GM18519 (cell line): ENCODE results near the gene UBA3.

ENCODE experiments used
- ATAC-seq: cut with Tn5 transposase; IDR thresholded peaks from one replicate; pipeline ENCODE4 v1.9.1; 2021; ENCODE audit warnings: mild to moderate bottlenecking, moderate library complexity; ENCODE audit not compliant: unreplicated experiment, low FRiP score

UBA3 gene

DNA sequence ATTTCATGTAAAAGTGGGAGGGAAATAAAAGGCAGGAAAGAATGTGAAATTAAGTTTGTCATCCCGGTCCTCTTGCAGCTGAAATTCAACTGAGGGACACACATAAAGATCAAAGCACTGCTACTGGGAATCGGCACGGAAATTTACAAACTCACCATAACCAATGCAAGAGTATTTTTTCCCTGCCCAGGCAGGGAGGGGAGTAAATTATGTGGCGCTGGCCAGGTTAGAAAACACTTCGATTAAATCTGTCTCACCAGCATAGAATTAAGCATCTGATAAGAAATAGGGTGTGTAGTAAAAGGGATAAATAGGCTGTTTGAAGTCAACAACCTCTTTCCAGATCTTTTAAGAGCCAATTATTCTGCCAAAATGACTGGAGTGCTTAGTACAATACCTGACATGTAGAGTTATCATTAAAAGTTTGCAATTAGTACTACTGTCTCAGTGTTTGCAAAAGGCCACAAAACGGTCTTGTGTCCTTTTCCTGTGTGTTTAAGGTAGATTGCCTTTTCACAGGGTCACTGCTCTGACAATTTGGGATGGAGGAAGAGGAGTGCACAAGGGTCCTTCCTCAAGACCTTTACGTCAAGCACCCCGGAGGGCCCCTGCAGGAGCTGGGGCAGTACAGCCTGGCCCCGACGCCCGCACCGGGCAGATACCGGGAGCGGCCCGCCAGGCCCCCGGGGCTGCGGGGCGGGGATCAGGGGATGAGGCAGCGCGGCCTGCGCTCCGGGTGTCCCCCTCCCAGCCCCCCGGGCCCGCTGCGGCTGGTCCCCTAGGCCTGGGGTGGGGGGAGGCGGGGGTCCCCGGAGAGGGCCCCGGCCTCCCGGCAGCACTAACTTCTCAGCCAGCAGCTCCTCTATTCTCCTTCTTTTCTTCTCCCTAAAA, 651 bp downstream of the UBA3 start:
- no peak for ATAC-seq

GRCh38 chr3:69072928-69073327, 7.2 kb downstream of the UBA3 start:
- ATAC-seq = no peak

DNA sequence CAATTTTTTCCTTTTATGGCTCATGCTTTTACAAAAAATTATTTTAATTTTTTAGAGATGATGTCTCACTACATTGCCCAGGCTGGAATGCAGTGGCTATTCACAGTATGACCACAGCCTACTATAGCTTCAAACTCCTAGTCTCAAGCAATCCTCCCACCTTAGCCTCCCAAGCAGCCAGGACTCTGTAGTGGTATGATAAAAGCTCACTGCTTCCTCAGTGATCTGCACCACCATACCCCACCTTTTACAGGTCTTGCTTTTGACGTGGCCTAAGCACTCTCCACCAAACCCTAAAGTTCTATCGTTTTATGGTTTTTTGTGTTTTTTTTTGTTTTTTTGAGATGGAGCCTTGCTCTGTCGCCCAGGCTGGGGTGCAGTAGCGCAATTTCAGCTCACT, 14.0 kb downstream of the UBA3 start:
- ATAC-seq = no peak

DNA sequence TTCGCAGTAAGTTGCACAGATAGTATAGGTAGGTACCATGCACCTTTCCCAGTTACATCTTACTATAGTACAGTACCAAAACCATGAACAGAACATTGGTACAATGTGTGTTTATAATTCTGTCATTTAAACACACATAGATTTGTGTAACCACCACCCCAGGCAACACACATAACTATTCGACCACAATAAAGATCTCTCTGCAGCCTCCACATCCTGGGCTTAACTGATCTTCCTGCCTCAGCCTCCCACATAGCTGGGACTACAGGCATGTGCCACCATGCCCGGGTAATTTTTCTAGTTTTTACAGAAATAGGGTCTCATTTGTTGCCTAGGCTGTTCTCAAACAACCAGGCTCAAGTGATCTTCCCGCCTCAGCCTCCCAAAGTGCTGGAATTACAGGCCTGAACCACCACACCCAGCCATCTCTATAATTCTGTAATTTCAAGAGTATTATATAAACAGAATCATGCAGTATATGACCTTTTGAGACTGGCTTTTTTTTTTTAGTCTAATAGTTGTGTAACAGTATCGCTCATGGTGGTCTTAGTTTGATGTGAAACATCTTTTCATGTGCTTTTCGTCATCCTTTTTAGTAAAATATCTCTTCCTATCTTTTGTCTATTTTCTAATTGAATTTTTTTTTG, 14.7 kb downstream of the UBA3 start:
- ATAC-seq = no peak

- ATAC-seq = no peak
Measured at GRCh38 chr3:69063636-69064035, 16.5 kb downstream of the UBA3 start.

GRCh38 chr3:69059688-69060087, 20.5 kb downstream of the UBA3 start:
- ATAC-seq = no peak

DNA sequence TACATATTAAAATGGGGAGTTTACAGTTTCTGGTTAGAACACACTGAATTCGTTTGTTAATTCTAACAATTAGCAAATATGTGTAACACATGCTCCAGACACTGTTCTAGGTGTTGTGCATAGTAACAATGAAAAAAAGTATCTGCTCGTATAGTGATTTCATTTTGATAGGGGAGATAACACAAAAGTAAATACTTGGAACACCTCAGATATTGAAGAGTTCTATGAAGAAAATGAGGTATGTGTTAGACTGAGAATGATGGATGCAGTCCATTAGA, 21.3 kb downstream of the UBA3 start:
- no peak for ATAC-seq

- ATAC-seq = peak; percentile 95
Measured at GRCh38 chr3:69058180-69058946, 21.8 kb downstream of the UBA3 start.

GRCh38 chr3:69052472-69052898, 27.7 kb downstream of the UBA3 start:
- ATAC-seq = no peak

DNA sequence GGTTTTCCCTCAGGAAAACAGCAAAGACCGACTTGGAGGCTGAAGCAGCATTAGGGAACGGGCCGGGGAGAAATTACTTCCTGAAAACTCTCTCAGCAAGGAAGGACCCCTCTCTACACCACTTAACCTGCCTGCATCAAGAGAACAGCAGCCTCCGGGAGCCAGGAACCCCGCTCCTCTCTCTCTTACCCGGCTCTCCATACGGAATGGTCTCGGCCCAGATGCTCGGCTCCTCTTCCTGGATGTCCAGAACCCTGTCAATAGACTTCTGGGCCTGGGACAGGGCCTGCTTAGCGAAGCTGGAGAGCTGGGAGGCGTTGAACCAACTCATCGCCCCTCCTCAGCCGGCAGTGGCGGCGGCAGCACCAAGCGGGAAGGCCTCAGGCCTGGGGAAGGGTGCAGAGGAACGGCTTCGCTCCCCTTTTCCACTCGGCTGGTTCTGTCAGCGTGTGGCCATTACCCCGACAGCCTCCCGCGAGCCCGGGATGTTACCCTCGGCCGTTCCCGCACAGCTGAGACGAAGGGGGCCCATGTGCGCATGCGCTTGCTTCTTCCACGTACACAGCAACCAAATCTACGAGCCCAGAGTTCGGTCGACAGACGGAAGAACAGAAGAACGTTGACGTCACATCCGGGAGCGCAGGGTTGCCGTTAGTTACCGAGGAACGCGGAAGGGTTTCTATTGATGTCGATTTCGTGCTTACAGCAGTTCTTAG, 28.3 kb downstream of the UBA3 start, which contains the start of gene TMF1:
Gene TMF1 (minus strand): TSS at position 578 of the 716 bp plus-strand sequence. CDS start 247 bp downstream, at position 331.
- ATAC-seq = peak; percentile 96

DNA sequence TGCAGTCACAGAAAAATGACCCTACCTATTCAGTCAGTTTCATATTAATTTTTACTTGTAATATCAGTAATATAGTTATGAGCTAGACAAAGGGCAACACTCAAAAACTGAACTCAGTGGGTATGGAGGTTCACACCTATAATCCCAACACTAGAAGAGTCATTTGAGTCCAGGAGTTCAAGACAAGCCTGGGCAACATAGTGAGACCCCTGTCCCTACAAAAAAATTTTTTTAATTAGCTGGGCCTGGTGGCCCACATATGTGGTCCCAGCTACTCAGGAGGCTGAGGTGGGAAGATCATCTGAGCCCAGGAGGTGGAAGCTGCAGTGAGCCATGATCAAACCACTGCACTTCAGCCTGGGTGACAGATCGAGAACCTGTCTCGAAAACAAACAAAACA, 31.2 kb downstream of the UBA3 start:
- ATAC-seq = no peak

DNA sequence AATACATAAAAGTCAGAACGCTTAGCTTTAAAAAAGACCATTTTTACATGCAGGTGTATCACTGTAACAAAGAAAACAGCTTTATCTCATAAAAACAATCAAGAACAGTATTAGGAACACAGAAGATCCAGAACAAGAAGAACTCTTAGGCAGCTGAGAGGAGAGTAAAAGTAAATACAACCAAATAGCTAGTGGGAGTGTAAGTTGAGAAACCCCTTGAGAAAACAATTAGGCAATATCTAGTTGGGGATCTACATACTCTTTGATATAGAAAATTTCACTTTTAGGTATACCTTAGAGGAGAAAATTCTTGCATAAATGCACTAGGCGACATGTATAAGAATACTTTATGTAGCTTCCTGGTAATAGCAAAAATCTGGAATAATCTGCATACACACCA, 35.6 kb downstream of the UBA3 start:
- ATAC-seq = no peak

- no peak for ATAC-seq
Measured at GRCh38 chr3:69033470-69033869, 46.7 kb downstream of the UBA3 start.

GRCh38 chr3:69032737-69033136, 47.4 kb downstream of the UBA3 start:
- no peak for ATAC-seq

DNA sequence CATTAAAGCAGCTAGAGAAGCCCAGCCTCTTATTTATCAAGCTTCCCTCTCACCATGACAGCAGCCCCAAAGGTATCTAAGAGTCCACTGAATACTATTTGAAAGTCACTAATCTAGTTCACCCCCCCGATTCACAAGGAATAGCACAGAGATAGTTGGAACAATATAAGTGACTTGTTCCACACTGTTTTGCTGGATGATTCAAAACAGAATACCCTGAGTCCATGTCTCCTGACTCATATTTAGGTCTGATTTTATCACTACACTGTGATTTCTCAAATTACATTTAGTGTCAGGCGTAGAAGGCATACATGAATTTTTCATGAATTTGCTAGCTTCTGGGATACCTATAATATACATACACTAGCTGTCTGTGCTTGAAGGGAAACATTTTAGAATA, 48.0 kb downstream of the UBA3 start:
- ATAC-seq = no peak

DNA sequence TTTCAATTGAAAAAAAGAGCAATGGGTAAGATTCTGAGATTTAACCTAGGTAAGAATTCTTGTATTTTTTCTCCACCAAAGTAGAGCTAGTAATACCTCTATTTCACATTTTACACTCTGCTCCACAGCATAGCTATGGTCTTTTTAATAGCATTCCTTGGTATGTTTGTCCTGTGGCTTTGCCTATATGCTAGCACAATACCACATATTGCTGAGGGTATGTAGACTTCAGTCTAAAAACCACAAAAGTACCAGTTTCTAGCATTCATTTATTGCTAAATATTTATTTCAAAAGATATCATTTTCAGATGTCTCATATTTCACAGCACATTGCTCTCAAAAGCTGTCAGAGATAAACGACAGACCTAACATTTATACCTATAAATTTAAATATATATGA, 48.5 kb downstream of the UBA3 start:
- no peak for ATAC-seq

- no peak for ATAC-seq
Measured at GRCh38 chr3:69020857-69021256, 59.3 kb downstream of the UBA3 start.

DNA sequence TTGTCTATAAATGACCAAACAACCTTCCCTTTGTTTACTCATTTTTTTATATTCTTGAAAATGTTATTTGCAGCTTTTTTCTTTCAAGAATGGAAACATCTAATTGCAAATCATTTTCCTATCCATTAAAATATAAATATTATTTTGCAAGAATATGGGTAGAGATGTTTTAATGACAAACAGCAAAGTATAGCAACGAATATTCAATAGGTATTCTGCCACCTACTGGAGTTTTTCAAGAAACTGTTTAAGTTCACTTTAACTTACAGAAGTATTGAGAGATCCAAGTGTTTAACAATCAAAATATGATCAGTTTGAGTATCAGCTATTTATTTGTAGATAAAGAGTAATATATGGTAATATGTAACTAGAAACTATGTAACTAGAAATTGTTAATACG, 59.7 kb downstream of the UBA3 start:
- ATAC-seq = no peak

DNA sequence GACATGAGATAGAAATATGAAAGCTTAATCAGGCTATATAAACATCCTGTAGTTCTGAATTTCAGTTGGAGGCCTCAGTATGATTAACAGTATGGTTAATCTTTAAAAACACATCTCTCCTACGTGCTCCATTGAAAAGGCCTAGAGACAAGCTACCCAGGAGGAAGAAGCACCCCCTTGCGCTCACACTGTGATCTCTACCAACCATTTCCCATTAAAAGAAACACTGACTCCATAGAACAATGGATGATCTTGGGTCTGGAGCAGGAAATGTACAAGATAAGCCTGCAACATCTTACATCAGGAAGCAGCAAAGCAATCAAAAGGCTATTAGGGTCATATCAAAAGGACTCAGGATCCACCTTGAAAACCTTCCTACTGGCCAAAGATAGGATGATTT, 63.3 kb downstream of the UBA3 start:
- no peak for ATAC-seq

GRCh38 chr3:69016102-69016501, 64.1 kb downstream of the UBA3 start:
- no peak for ATAC-seq
